Activated B cell treated with CpG ODN at 0.5 μM for 24 hours (primary cell): ENCODE measurements around the gene EEF1A2. TPM values are rescaled to one million over a fixed set of nuclear protein-coding genes. Genes with fewer than 3 reads are reported as not detected.

Experiments
- ATAC-seq: fragments of 200-7000 bp; cut with Tn5 transposase; one replicate; pipeline ENCODE4 v1.10.0; 2021; ENCODE audit warnings: low read depth, mild to moderate bottlenecking, moderate library complexity
- CTCF ChIA-PET: fragments of 350-600 bp; sonication (Branson Sonifier 250); formaldehyde crosslinking; loops from one replicate; lab custom pipeline; 2021; ENCODE audit warnings: antibody characterized with exemption; lab: Charles Lee
- POLR2A ChIA-PET: fragments of 350-600 bp; sonication (Branson Sonifier 250); formaldehyde crosslinking; loops from one replicate; lab custom pipeline; 2021; ENCODE audit warnings: antibody characterized with exemption; lab: Charles Lee
- DNase-seq: peaks from one replicate; pipeline ENCODE4 v3.0.0; 2022
- H3K27ac Mint-ChIP-seq: one replicate; pipeline ENCODE4 v1.8.0; 2020; ENCODE audit warnings: mixed read lengths
- H3K27me3 Mint-ChIP-seq: one replicate; pipeline ENCODE4 v1.8.0; 2021; ENCODE audit warnings: mixed read lengths
- H3K36me3 Mint-ChIP-seq: one replicate; pipeline ENCODE4 v1.8.0; 2021; ENCODE audit warnings: low read depth, mixed read lengths
- H3K4me1 Mint-ChIP-seq: one replicate; pipeline ENCODE4 v1.8.0; 2021; ENCODE audit warnings: mixed read lengths
- H3K4me3 Mint-ChIP-seq: one replicate; pipeline ENCODE4 v1.8.0; 2020; ENCODE audit warnings: mild to moderate bottlenecking, mixed read lengths
- H3K9me3 Mint-ChIP-seq: one replicate; pipeline ENCODE4 v1.8.0; 2020; ENCODE audit warnings: mixed read lengths
- CTCF ChIP-seq: fragments of 200-600 bp; IDR thresholded peaks from one replicate; pipeline ENCODE4 v1.8.0; 2022; ENCODE audit warnings: antibody characterized with exemption, mild to moderate bottlenecking
- intact Hi-C: fragments of 100-400 bp; cut with micrococcal nuclease; formaldehyde crosslinking; loops from one replicate; pipeline ENCODE4 v1.15.1; 2024
- total RNA-seq: library from RNA; stranded (reverse); gene quantifications from 2 replicates; pipeline ENCODE4 v1.2.3, GENCODE V29; 2022

Gene EEF1A2
- total RNA-seq, 1 donor from 2014 or later, result 1.6 TPM

- peaks cover 12% of the 10 kb centered on the region for H3K27me3 Mint-ChIP-seq
These were observed 4.3 kb downstream of the EEF1A2 start for GRCh38 chr20:63494420-63495166.

GRCh38 chr20:63494084-63494419 lies 4.8 kb downstream of the EEF1A2 start:
- ChIA-PET POLR2A (no interaction called here), CTCF (interaction anchor here (1.1 kb wide), 1 partner anchor 480 kb away, joined by 4 read pairs; no protein-coding TSS in a partner anchor)
- H3K36me3 Mint-ChIP-seq, result no peaks in the 10 kb centered on the region
- peaks cover 14% of the 10 kb centered on the region for H3K27me3 Mint-ChIP-seq
- intact Hi-C loops, result no loop called here
- H3K9me3 Mint-ChIP-seq, result no peaks in the 10 kb centered on the region
- no peak for TF ChIP-seq CTCF
- H3K27ac Mint-ChIP-seq, result no peak overlapping the region
- no peak overlapping the region for H3K4me3 Mint-ChIP-seq
- no peak for DNase-seq
- peaks cover 4% of the 10 kb centered on the region for H3K4me1 Mint-ChIP-seq
- no peak for ATAC-seq

More at GRCh38 chr20:63494420-63495166, 4.3 kb downstream of the EEF1A2 start:
- Mint-ChIP-seq H3K4me3 (no peak overlapping the region), H3K36me3 (no peaks in the 10 kb centered on the region), H3K27ac (no peak overlapping the region), H3K4me1 (peaks cover 4% of the 10 kb centered on the region), H3K9me3 (no peaks in the 10 kb centered on the region)
- ChIA-PET CTCF (no interaction called here), POLR2A (no interaction called here)
- DNase-seq, result no peak
- TF ChIP-seq CTCF, result no peak
- intact Hi-C loops, result loop anchor here (5.0 kb wide), 1 partner anchor 628 kb away; no protein-coding TSS in a partner anchor
- ATAC-seq, result no peak

GRCh38 chr20:63493563-63494020 lies 5.3 kb downstream of the EEF1A2 start:
- intact Hi-C loops, result no loop called here
- no peak for DNase-seq
- CTCF ChIA-PET, result interaction anchor here (1.1 kb wide), 1 partner anchor 480 kb away, joined by 4 read pairs; no protein-coding TSS in a partner anchor
- H3K27ac Mint-ChIP-seq, result no peak overlapping the region
- no peak for TF ChIP-seq CTCF
- no peaks in the 10 kb centered on the region for H3K36me3 Mint-ChIP-seq
- no peaks in the 10 kb centered on the region for H3K9me3 Mint-ChIP-seq
- H3K27me3 Mint-ChIP-seq, result peaks cover 14% of the 10 kb centered on the region
- POLR2A ChIA-PET, result no interaction called here
- no peak overlapping the region for H3K4me3 Mint-ChIP-seq
- peaks cover 4% of the 10 kb centered on the region for H3K4me1 Mint-ChIP-seq
- ATAC-seq, result no peak

GRCh38 chr20:63492982-63493381 lies 5.9 kb downstream of the EEF1A2 start:
- Mint-ChIP-seq H3K9me3 (no peaks in the 10 kb centered on the region), H3K27ac (no peak overlapping the region), H3K4me3 (no peak overlapping the region), H3K27me3 (peaks cover 14% of the 10 kb centered on the region), H3K4me1 (peaks cover 4% of the 10 kb centered on the region), H3K36me3 (no peaks in the 10 kb centered on the region)
- intact Hi-C loops, result no loop called here
- CTCF ChIA-PET, result interaction anchor here (1.1 kb wide), 1 partner anchor 481 kb away, joined by 4 read pairs; no protein-coding TSS in a partner anchor
- TF ChIP-seq CTCF, result no peak
- no peak for DNase-seq
- no peak for ATAC-seq
- POLR2A ChIA-PET, result no interaction called here

GRCh38 chr20:63492518-63492917 lies 6.4 kb downstream of the EEF1A2 start:
- ChIA-PET POLR2A (no interaction called here), CTCF (no interaction called here)
- Mint-ChIP-seq H3K4me3 (no peak overlapping the region), H3K27ac (no peak overlapping the region), H3K4me1 (peaks cover 4% of the 10 kb centered on the region), H3K27me3 (peaks cover 14% of the 10 kb centered on the region), H3K36me3 (no peaks in the 10 kb centered on the region), H3K9me3 (no peaks in the 10 kb centered on the region)
- DNase-seq, result no peak
- ATAC-seq, result no peak
- no peak for TF ChIP-seq CTCF
- intact Hi-C loops, result no loop called here
